Parathyroid adenoma (tissue), 2 donors: ENCODE data around the gene BDKRB2.

Experiments
- H2AFZ ChIP-seq: fragments of 300-600 bp; sonication (generic); one replicate; pipeline ENCODE4 v1.7.0; 2017; ENCODE audit warnings: antibody characterized with exemption, mild to moderate bottlenecking
- H3K27ac ChIP-seq: fragments of 300-600 bp; sonication (generic); one replicate; pipeline ENCODE4 v1.7.0; 2017
- H3K27me3 ChIP-seq: fragments of 300-600 bp; sonication (generic); one replicate; pipeline ENCODE4 v1.7.0; 2017; ENCODE audit warnings: low read length; ENCODE audit not compliant: control insufficient read depth, insufficient read depth
- H3K36me3 ChIP-seq: fragments of 300-600 bp; sonication (generic); one replicate; pipeline ENCODE4 v1.7.0; 2017; ENCODE audit warnings: low read length; ENCODE audit not compliant: control insufficient read depth, insufficient read depth
- H3K4me1 ChIP-seq: fragments of 300-600 bp; sonication (generic); one replicate; pipeline ENCODE4 v1.7.0; 2017; ENCODE audit warnings: control low read depth
- H3K4me2 ChIP-seq: fragments of 300-600 bp; sonication (generic); one replicate; pipeline ENCODE4 v1.7.0; 2017; ENCODE audit warnings: low read length
- H3K4me3 ChIP-seq: fragments of 300-600 bp; sonication (generic); one replicate; pipeline ENCODE4 v1.7.0; 2017; ENCODE audit warnings: low read depth, low read length
- H3K79me2 ChIP-seq: fragments of 300-600 bp; sonication (generic); one replicate; pipeline ENCODE4 v1.7.0; 2017; ENCODE audit warnings: control low read depth
- H3K9ac ChIP-seq: fragments of 300-600 bp; sonication (generic); one replicate; pipeline ENCODE4 v1.7.0; 2017; ENCODE audit warnings: mild to moderate bottlenecking
- H3K9me3 ChIP-seq: fragments of 300-600 bp; sonication (generic); one replicate; pipeline ENCODE4 v1.7.0; 2017; ENCODE audit warnings: low read length; ENCODE audit not compliant: control insufficient read depth
- CTCF ChIP-seq: fragments of 300-600 bp; sonication (generic); IDR thresholded peaks from one replicate; pipeline ENCODE4 v1.7.0; 2017; ENCODE audit warnings: antibody characterized with exemption, mild to moderate bottlenecking
- donor health status: primary hyperparathyroidism.

BDKRB2 gene

GRCh38 chr14:96245710-96246538, 41.3 kb downstream of the BDKRB2 start:
- Histone ChIP-seq H3K9me3 (no peaks in the 10 kb centered on the region), H3K27ac (no peak overlapping the region), H3K27me3 (no peaks in the 10 kb centered on the region), H3K79me2 (no peaks in the 10 kb centered on the region), H3K4me3 (no peak overlapping the region), H3K4me2 (no peak overlapping the region), H3K4me1 (no peaks in the 10 kb centered on the region), H3K9ac (no peak overlapping the region), H2AFZ (no peak overlapping the region), H3K36me3 (no peaks in the 10 kb centered on the region)
- no peak for TF ChIP-seq CTCF

- Histone ChIP-seq H3K27ac (no peak overlapping the region), H3K36me3 (no peaks in the 10 kb centered on the region), H3K4me2 (no peak overlapping the region), H3K9ac (no peak overlapping the region), H3K4me1 (no peaks in the 10 kb centered on the region), H3K79me2 (no peaks in the 10 kb centered on the region), H2AFZ (no peak overlapping the region), H3K27me3 (no peaks in the 10 kb centered on the region), H3K4me3 (no peak overlapping the region), H3K9me3 (no peaks in the 10 kb centered on the region)
- TF ChIP-seq CTCF, result no peak
Observed at GRCh38 chr14:96246539-96246847, 41.9 kb downstream of the BDKRB2 start.

GRCh38 chr14:96247031-96247430, 42.4 kb downstream of the BDKRB2 start:
- Histone ChIP-seq H3K79me2 (no peaks in the 10 kb centered on the region), H3K4me1 (no peaks in the 10 kb centered on the region), H3K27ac (no peak overlapping the region), H3K9me3 (no peaks in the 10 kb centered on the region), H3K4me3 (no peak overlapping the region), H3K9ac (no peak overlapping the region), H2AFZ (no peak overlapping the region), H3K27me3 (no peaks in the 10 kb centered on the region), H3K36me3 (no peaks in the 10 kb centered on the region), H3K4me2 (no peak overlapping the region)
- no peak for TF ChIP-seq CTCF

- no peak overlapping the region for H3K27ac ChIP-seq
- no peak for TF ChIP-seq CTCF
- H3K79me2 ChIP-seq, result no peaks in the 10 kb centered on the region
- H3K9me3 ChIP-seq, result no peaks in the 10 kb centered on the region
- H3K4me2 ChIP-seq, result no peak overlapping the region
- H3K9ac ChIP-seq, result no peak overlapping the region
- no peaks in the 10 kb centered on the region for H3K36me3 ChIP-seq
- no peak overlapping the region for H3K4me3 ChIP-seq
- H3K4me1 ChIP-seq, result no peaks in the 10 kb centered on the region
- no peaks in the 10 kb centered on the region for H3K27me3 ChIP-seq
- no peak overlapping the region for H2AFZ ChIP-seq
Observed at GRCh38 chr14:96249029-96249428, 44.4 kb downstream of the BDKRB2 start.

GRCh38 chr14:96250485-96250884, 45.8 kb downstream of the BDKRB2 start:
- no peaks in the 10 kb centered on the region for H3K79me2 ChIP-seq
- no peak overlapping the region for H3K4me2 ChIP-seq
- no peaks in the 10 kb centered on the region for H3K4me1 ChIP-seq
- no peak overlapping the region for H3K9ac ChIP-seq
- no peaks in the 10 kb centered on the region for H3K36me3 ChIP-seq
- H3K4me3 ChIP-seq, result no peak overlapping the region
- TF ChIP-seq CTCF, result no peak
- H3K27ac ChIP-seq, result no peak overlapping the region
- no peaks in the 10 kb centered on the region for H3K27me3 ChIP-seq
- H2AFZ ChIP-seq, result no peak overlapping the region
- H3K9me3 ChIP-seq, result no peaks in the 10 kb centered on the region
